ENCODE measurements around the gene RNF128.

RNF128 gene, protein sequence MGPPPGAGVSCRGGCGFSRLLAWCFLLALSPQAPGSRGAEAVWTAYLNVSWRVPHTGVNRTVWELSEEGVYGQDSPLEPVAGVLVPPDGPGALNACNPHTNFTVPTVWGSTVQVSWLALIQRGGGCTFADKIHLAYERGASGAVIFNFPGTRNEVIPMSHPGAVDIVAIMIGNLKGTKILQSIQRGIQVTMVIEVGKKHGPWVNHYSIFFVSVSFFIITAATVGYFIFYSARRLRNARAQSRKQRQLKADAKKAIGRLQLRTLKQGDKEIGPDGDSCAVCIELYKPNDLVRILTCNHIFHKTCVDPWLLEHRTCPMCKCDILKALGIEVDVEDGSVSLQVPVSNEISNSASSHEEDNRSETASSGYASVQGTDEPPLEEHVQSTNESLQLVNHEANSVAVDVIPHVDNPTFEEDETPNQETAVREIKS

DNA sequence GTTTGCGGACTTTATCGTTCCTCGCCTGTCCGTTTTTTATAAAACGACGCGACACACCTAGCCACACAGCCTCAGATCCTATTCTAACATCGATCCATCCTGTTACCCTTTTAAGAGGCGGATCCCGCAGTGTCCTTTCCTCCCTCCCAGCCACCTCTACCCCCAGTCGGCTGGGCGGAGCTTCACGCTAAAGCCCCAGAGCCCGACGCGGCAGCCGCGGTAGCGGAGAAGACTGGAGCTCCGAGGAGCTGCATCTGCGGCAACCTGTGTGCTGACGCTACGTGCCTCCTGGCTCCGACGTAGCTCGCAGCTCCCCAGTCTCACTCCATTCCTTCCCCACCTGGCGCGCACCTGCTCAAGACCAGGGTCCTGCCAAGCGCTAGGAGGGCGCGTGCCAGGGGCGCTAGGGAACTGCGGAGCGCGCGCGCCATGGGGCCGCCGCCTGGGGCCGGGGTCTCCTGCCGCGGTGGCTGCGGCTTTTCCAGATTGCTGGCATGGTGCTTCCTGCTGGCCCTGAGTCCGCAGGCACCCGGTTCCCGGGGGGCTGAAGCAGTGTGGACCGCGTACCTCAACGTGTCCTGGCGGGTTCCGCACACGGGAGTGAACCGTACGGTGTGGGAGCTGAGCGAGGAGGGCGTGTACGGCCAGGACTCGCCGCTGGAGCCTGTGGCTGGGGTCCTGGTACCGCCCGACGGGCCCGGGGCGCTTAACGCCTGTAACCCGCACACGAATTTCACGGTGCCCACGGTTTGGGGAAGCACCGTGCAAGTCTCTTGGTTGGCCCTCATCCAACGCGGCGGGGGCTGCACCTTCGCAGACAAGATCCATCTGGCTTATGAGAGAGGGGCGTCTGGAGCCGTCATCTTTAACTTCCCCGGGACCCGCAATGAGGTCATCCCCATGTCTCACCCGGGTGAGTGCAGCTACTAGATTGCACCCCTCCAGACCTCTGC, at the start of gene RNF128:
Gene RNF128, plus strand, starts transcription at position 217 of the 953 bp plus-strand sequence. Its CDS starts 213 bp downstream, at position 430.
- Histone ChIP-seq H3K4me3 (ENCODE audit: low read depth, low read length) (no peak within 1 kb of the TSS), H3K27me3 (ENCODE audit: insufficient read depth, low read depth, severe bottlenecking) (peaks cover 70% of the 10 kb centered on the region), H3K27ac (no peak within 1 kb of the TSS), H3K36me3 (no peaks in the 10 kb centered on the region), H3K9me3 (ENCODE audit: severe bottlenecking) (no peaks in the 10 kb centered on the region)
- TF ChIP-seq, protein P1, sequence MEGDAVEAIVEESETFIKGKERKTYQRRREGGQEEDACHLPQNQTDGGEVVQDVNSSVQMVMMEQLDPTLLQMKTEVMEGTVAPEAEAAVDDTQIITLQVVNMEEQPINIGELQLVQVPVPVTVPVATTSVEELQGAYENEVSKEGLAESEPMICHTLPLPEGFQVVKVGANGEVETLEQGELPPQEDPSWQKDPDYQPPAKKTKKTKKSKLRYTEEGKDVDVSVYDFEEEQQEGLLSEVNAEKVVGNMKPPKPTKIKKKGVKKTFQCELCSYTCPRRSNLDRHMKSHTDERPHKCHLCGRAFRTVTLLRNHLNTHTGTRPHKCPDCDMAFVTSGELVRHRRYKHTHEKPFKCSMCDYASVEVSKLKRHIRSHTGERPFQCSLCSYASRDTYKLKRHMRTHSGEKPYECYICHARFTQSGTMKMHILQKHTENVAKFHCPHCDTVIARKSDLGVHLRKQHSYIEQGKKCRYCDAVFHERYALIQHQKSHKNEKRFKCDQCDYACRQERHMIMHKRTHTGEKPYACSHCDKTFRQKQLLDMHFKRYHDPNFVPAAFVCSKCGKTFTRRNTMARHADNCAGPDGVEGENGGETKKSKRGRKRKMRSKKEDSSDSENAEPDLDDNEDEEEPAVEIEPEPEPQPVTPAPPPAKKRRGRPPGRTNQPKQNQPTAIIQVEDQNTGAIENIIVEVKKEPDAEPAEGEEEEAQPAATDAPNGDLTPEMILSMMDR (IDR thresholded peaks at IDR 0.05; ENCODE audit: low read depth, low read length): no peak
- DNase-seq: no peak

DNA sequence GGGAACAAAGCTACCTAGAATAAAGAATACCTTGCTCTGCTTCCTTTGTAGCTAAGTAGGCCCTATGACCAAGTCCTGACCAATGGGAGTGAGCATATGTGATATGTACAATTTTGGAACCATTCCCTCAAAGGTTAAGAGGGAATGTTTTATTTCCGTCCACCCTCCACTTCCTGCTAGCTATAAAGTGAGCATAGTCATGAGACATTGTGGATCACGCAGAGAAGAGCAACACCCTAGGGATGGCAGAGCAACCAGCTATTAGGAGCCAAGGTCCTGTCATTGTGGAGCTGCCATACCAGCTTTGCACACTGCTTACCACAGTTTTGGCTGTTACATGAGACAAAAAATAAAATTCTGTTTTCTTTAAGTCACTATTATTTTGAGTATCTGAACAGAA, 45.8 kb upstream of the RNF128 start:
- TF ChIP-seq, protein P1 (IDR thresholded peaks at IDR 0.05; ENCODE audit: low read depth, low read length): no peak
- H3K9me3 ChIP-seq (ENCODE audit: severe bottlenecking): no peaks in the 10 kb centered on the region
- peaks cover 51% of the 10 kb centered on the region for H3K27me3 ChIP-seq (ENCODE audit: insufficient read depth, low read depth, severe bottlenecking)

DNA sequence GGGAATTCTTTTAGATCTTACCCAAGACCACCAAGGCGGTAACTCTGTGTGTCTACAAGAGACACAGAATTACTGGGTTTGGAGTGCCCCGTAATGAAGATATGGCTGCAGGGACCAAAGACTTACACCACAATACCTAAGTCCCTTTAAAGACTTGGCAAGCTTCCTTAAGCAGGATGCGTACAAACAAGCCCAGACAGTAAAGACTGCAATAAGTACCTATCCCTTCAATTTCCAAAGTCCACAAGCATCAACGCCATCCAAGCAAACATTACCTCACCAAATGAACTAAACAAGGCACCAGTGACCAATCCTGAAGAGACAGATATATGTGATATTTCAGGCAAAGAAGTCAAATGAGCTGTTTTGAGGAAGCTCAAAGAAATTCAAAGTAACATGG, 42.3 kb upstream of the RNF128 start:
- TF ChIP-seq, protein P1 (IDR thresholded peaks at IDR 0.05; ENCODE audit: low read depth, low read length): no peak
- no peaks in the 10 kb centered on the region for H3K36me3 ChIP-seq
- H3K27me3 ChIP-seq (ENCODE audit: insufficient read depth, low read depth, severe bottlenecking): peaks cover 50% of the 10 kb centered on the region
- H3K27ac ChIP-seq: no peak overlapping the region
- no peak for DNase-seq
- H3K9me3 ChIP-seq (ENCODE audit: severe bottlenecking): no peaks in the 10 kb centered on the region
- H3K4me3 ChIP-seq (ENCODE audit: low read depth, low read length): no peak overlapping the region

More for the DNA sequence above, 45.8 kb upstream of the RNF128 start:
- Histone ChIP-seq H3K4me3 (ENCODE audit: low read depth, low read length) (no peak overlapping the region), H3K36me3 (no peaks in the 10 kb centered on the region), H3K27ac (no peak overlapping the region)
- DNase-seq: no peak

DNA sequence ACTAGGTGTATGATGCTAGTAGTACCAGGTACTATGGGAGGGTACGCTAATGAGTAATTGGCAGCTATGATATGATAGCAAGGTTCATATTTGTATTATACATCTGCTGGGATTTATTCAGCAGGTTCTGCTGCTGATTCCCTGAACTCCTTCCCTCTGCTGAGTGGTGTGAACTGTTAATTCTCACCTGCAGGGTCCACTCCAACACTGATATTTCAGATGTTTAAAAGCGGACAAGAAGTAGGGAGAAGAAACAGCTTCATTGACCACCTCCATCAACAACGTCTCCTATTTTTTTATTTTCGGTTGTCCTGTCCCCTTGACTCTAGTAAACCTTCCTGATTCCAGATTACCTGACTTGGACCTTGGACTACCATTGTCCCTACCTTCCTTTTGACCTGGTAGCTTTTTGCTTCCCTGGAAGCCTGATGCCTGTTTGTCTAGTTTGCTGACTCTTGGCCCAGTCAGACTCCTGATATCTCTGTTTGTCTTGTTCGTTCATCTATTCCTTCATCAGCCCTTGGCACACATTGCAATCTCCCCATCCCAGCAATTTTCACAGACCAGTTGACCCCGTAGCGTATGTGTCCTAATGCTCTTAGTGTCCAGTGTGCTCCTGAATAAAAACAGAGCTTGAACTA, 34.0 kb upstream of the RNF128 start:
- no peak for DNase-seq
- Histone ChIP-seq H3K4me3 (ENCODE audit: low read depth, low read length) (no peak overlapping the region), H3K27me3 (ENCODE audit: insufficient read depth, low read depth, severe bottlenecking) (peaks cover 45% of the 10 kb centered on the region), H3K9me3 (ENCODE audit: severe bottlenecking) (no peaks in the 10 kb centered on the region), H3K27ac (no peak overlapping the region), H3K36me3 (no peaks in the 10 kb centered on the region)
- TF ChIP-seq, protein P1 (IDR thresholded peaks at IDR 0.05; ENCODE audit: low read depth, low read length): no peak

DNA sequence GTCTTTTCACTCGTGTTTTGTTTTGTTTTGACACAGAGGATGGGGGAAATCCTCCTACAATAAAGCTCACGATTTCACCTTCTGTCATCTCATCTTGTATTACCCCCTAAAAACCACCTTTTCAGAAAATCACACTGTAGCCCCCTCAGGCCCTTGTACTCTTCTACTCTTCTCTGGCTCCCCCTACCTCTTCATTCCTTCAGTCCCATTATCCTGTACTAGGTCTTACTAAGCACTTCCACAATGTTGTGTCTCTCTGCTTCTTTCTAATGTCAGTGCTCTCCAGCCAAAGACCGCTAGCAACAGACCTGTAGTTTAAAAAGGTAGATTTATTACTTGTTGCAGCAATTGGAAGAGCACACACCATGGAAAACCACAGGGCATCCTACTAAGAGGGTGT, 30.0 kb upstream of the RNF128 start:
- Histone ChIP-seq H3K9me3 (ENCODE audit: severe bottlenecking) (no peaks in the 10 kb centered on the region), H3K27me3 (ENCODE audit: insufficient read depth, low read depth, severe bottlenecking) (peaks cover 43% of the 10 kb centered on the region), H3K36me3 (no peaks in the 10 kb centered on the region), H3K27ac (no peak overlapping the region), H3K4me3 (ENCODE audit: low read depth, low read length) (no peak overlapping the region)
- TF ChIP-seq, protein P1 (IDR thresholded peaks at IDR 0.05; ENCODE audit: low read depth, low read length): no peak
- DNase-seq: no peak
